WTC11 (cell line): ENCODE results near the gene CAMK2D. TPM values are rescaled to one million over a fixed set of nuclear protein-coding genes. Genes with fewer than 3 reads are reported as not detected.

ENCODE experiments used
- ATAC-seq: fragments of 200-7000 bp; cut with Tn5 transposase; 2 replicates; pipeline ENCODE4 v1.10.0; 2021; ENCODE audit warnings: mild to moderate bottlenecking, moderate library complexity
- CTCF ChIA-PET: fragments of 300-600 bp; sonication (Branson Sonifier 250); formaldehyde crosslinking; loops from one replicate; lab custom pipeline; 2021; ENCODE audit warnings: antibody characterized with exemption; lab: Charles Lee
- POLR2A ChIA-PET: fragments of 350-600 bp; sonication (Branson Sonifier 250); formaldehyde crosslinking; loops from one replicate; lab custom pipeline; 2021; ENCODE audit warnings: antibody characterized with exemption; lab: Charles Lee
- DNase-seq: peaks from one replicate; pipeline ENCODE4 v3.0.0; 2021; ENCODE audit warnings: low spot score
- H3K27ac Mint-ChIP-seq: 2 replicates; pipeline ENCODE4 v1.8.0; 2021; ENCODE audit warnings: mixed read lengths
- H3K27me3 Mint-ChIP-seq: 2 replicates; pipeline ENCODE4 v1.8.0; 2021; ENCODE audit warnings: low read depth, mild to moderate bottlenecking, moderate library complexity, mixed read lengths
- H3K36me3 Mint-ChIP-seq: 2 replicates; pipeline ENCODE4 v1.8.0; 2021; ENCODE audit warnings: mixed read lengths
- H3K4me1 Mint-ChIP-seq: 2 replicates; pipeline ENCODE4 v1.8.0; 2022; ENCODE audit warnings: mixed read lengths
- H3K4me3 Mint-ChIP-seq: 2 replicates; pipeline ENCODE4 v1.8.0; 2021; ENCODE audit warnings: mild to moderate bottlenecking, moderate library complexity, mixed read lengths
- H3K9me3 Mint-ChIP-seq: 2 replicates; pipeline ENCODE4 v1.8.0; 2021; ENCODE audit warnings: mixed read lengths
- AFF4 ChIP-seq: sonication (generic); formaldehyde crosslinking; IDR thresholded peaks from 2 replicates; pipeline ENCODE4 v1.8.1; 2023; ENCODE audit warnings: mild to moderate bottlenecking, missing genetic modification reagents, borderline replicate concordance
- CDX4 ChIP-seq: fragments of 250-450 bp; sonication (Bioruptor Pico); IDR thresholded peaks from 2 replicates; pipeline ENCODE4 v1.9.0; 2021; ENCODE audit warnings: moderate library complexity, mild to moderate bottlenecking, inconsistent platforms, borderline replicate concordance
- ESRRA ChIP-seq: sonication (generic); formaldehyde crosslinking; IDR thresholded peaks from 2 replicates; pipeline ENCODE4 v1.8.1; 2022; ENCODE audit warnings: mild to moderate bottlenecking, missing genetic modification reagents, borderline replicate concordance
- FOXJ3 ChIP-seq: sonication (generic); formaldehyde crosslinking; IDR thresholded peaks from 2 replicates; pipeline ENCODE4 v1.9.0; 2021; ENCODE audit warnings: missing genetic modification reagents, mild to moderate bottlenecking, borderline replicate concordance
- FOXK1 ChIP-seq: sonication (generic); formaldehyde crosslinking; IDR thresholded peaks from 2 replicates; pipeline ENCODE4 v1.8.0; 2022; ENCODE audit warnings: mild to moderate bottlenecking, moderate library complexity, missing genetic modification reagents
- GABPB1 ChIP-seq: sonication (generic); formaldehyde crosslinking; IDR thresholded peaks from 2 replicates; pipeline ENCODE4 v1.8.1; 2023; ENCODE audit warnings: mild to moderate bottlenecking, missing genetic modification reagents
- GTF2I ChIP-seq: fragments of 250-450 bp; sonication (Bioruptor Pico); conservative IDR thresholded peaks from 2 replicates; pipeline ENCODE4 v1.4.0; 2021; ENCODE audit warnings: mild to moderate bottlenecking
- HMGA2 ChIP-seq: fragments of 250-450 bp; sonication (Bioruptor Pico); IDR thresholded peaks from 2 replicates; pipeline ENCODE4 v1.4.0; 2021; ENCODE audit warnings: mild to moderate bottlenecking, moderate library complexity
- NFATC4 ChIP-seq: fragments of 250-450 bp; sonication (Bioruptor Pico); IDR thresholded peaks from 2 replicates; pipeline ENCODE4 v1.9.0; 2021; ENCODE audit warnings: mild to moderate bottlenecking
- NFE2L1 ChIP-seq: sonication (generic); formaldehyde crosslinking; IDR thresholded peaks from 2 replicates; pipeline ENCODE4 v1.8.1; 2023; ENCODE audit warnings: missing genetic modification reagents
- NR3C1 ChIP-seq: sonication (generic); formaldehyde crosslinking; conservative IDR thresholded peaks from 2 replicates; pipeline ENCODE4 v1.8.1; 2023; ENCODE audit warnings: low read depth, mild to moderate bottlenecking, missing genetic modification reagents
- SMAD4 ChIP-seq: sonication (generic); formaldehyde crosslinking; IDR thresholded peaks from 2 replicates; pipeline ENCODE4 v1.8.0; 2022; ENCODE audit warnings: mild to moderate bottlenecking, missing genetic modification reagents
- ZBTB21 ChIP-seq: sonication (generic); formaldehyde crosslinking; IDR thresholded peaks from 2 replicates; pipeline ENCODE4 v1.8.1; 2023; ENCODE audit warnings: mild to moderate bottlenecking, missing genetic modification reagents, borderline replicate concordance
- ZNF263 ChIP-seq: sonication (generic); formaldehyde crosslinking; IDR thresholded peaks from 2 replicates; pipeline ENCODE4 v1.8.1; 2022; ENCODE audit warnings: low read depth, mild to moderate bottlenecking, moderate library complexity, missing genetic modification reagents
- ZNF416 ChIP-seq: fragments of 250-450 bp; sonication (Bioruptor Pico); IDR thresholded peaks from 2 replicates; pipeline ENCODE4 v1.9.0; 2021; ENCODE audit warnings: mild to moderate bottlenecking, inconsistent platforms
- ZNF423 ChIP-seq: fragments of 250-450 bp; sonication (Bioruptor Pico); IDR thresholded peaks from 2 replicates; pipeline ENCODE4 v2.1.2; 2022; ENCODE audit warnings: mild to moderate bottlenecking, moderate library complexity
- total RNA-seq: library from RNA; stranded (reverse); gene quantifications from 3 replicates; pipeline ENCODE4 v1.2.3, GENCODE V29; 2021
- TF ChIP-seq, protein P1 (sequence below): sonication (generic); formaldehyde crosslinking; IDR thresholded peaks from 2 replicates; pipeline ENCODE4 v1.8.1; 2023; ENCODE audit warnings: mild to moderate bottlenecking, missing genetic modification reagents
- TF ChIP-seq, protein P2 (sequence below): fragments of 250-450 bp; sonication (Bioruptor Pico); IDR thresholded peaks from 2 replicates; pipeline ENCODE4 v2.1.2; 2022; ENCODE audit warnings: mild to moderate bottlenecking, moderate library complexity

CAMK2D gene
- total RNA-seq, 1 experiment from 2014 or later: 16.5 TPM

- Mint-ChIP-seq H3K36me3 (no peaks in the 10 kb centered on the region), H3K27me3 (no peaks in the 10 kb centered on the region), H3K27ac (peak overlapping the region; percentile 85), H3K9me3 (no peaks in the 10 kb centered on the region), H3K4me1 (peaks cover 48% of the 10 kb centered on the region), H3K4me3 (no peak overlapping the region)
- ATAC-seq: no peak
- TF ChIP-seq HMGA2 (CRISPR knock-in tag) (no peak), CDX4 (CRISPR knock-in tag) (no peak), AFF4 (CRISPR knock-in tag) (no peak)
- POLR2A ChIA-PET: interaction anchor here (0.7 kb wide), 2 partner anchors 106 to 122 kb away, joined by 3 to 6 read pairs; no protein-coding TSS in a partner anchor
- no peak for DNase-seq
- CTCF ChIA-PET: interaction anchor here (0.7 to 1.6 kb wide), 4 partner anchors 28 to 250 kb away, joined by 3 to 5 read pairs (median 4); no protein-coding TSS in a partner anchor
Measured at GRCh38 chr4:113645288-113645687, 116.2 kb downstream of the CAMK2D start.

DNA sequence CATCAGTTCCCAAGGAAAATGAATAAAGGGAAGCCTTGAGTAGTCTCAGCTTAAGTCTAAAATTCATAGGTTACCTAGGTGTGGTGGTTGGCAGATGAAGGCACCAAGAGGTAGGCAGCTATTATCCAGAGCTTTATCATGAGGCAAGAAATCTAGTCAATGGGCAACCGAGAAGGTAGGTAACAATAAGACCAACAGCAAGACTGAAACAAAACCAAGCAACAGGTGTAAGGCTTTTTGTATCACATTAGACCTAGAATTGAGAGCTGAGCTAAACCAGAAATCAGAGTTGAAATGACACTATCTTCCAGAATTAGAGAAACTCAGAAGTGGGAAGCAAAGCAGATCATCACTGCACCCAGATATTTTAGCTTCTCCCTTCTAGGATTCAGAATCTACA, 117.1 kb downstream of the CAMK2D start:
- no peaks in the 10 kb centered on the region for H3K36me3 Mint-ChIP-seq
- no peak overlapping the region for H3K4me3 Mint-ChIP-seq
- no peak for DNase-seq
- POLR2A ChIA-PET: no interaction called here
- H3K27ac Mint-ChIP-seq: 0 out of 2 replicates have a peak overlapping the region, but pooled peaks have one; percentile 13
- TF ChIP-seq ZBTB21: no peak
- TF ChIP-seq FOXK1 (CRISPR knock-in tag): no peak
- no peak for TF ChIP-seq ESRRA (CRISPR knock-in tag)
- no peak for TF ChIP-seq FOXJ3 (CRISPR knock-in tag)
- H3K9me3 Mint-ChIP-seq: no peaks in the 10 kb centered on the region
- CTCF ChIA-PET: interaction anchor here (1.0 to 1.4 kb wide), 2 partner anchors 40 to 97 kb away, joined by 3 to 5 read pairs; no protein-coding TSS in a partner anchor
- peaks cover 57% of the 10 kb centered on the region for H3K4me1 Mint-ChIP-seq
- H3K27me3 Mint-ChIP-seq: no peaks in the 10 kb centered on the region
- no peak for ATAC-seq

GRCh38 chr4:113643505-113643904, 118.0 kb downstream of the CAMK2D start:
- POLR2A ChIA-PET: no interaction called here
- TF ChIP-seq GTF2I (CRISPR knock-in tag) (no peak), CDX4 (CRISPR knock-in tag) (no peak), ZNF263 (CRISPR knock-in tag) (no peak), GABPB1 (CRISPR knock-in tag) (no peak)
- TF ChIP-seq, protein P1, sequence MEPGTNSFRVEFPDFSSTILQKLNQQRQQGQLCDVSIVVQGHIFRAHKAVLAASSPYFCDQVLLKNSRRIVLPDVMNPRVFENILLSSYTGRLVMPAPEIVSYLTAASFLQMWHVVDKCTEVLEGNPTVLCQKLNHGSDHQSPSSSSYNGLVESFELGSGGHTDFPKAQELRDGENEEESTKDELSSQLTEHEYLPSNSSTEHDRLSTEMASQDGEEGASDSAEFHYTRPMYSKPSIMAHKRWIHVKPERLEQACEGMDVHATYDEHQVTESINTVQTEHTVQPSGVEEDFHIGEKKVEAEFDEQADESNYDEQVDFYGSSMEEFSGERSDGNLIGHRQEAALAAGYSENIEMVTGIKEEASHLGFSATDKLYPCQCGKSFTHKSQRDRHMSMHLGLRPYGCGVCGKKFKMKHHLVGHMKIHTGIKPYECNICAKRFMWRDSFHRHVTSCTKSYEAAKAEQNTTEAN (CRISPR knock-in tag): no peak
- TF ChIP-seq, all 79 proteins: peak for 0
- H3K4me1 Mint-ChIP-seq: peaks cover 62% of the 10 kb centered on the region
- CTCF ChIA-PET: no interaction called here
- H3K4me3 Mint-ChIP-seq: no peak overlapping the region
- H3K9me3 Mint-ChIP-seq: no peaks in the 10 kb centered on the region
- no peak overlapping the region for H3K27ac Mint-ChIP-seq
- H3K36me3 Mint-ChIP-seq: no peaks in the 10 kb centered on the region
- DNase-seq: no peak
- no peaks in the 10 kb centered on the region for H3K27me3 Mint-ChIP-seq
- ATAC-seq: no peak

GRCh38 chr4:113641025-113641431, 120.5 kb downstream of the CAMK2D start:
- H3K4me3 Mint-ChIP-seq: no peak overlapping the region
- DNase-seq (no peak), ATAC-seq (no peak)
- H3K9me3 Mint-ChIP-seq: no peaks in the 10 kb centered on the region
- no peaks in the 10 kb centered on the region for H3K36me3 Mint-ChIP-seq
- H3K27me3 Mint-ChIP-seq: no peaks in the 10 kb centered on the region
- ChIA-PET POLR2A (no interaction called here), CTCF (interaction anchor here (0.9 kb wide), 1 partner anchor 93 kb away, joined by 3 read pairs; no protein-coding TSS in a partner anchor)
- peaks cover 58% of the 10 kb centered on the region for H3K4me1 Mint-ChIP-seq
- TF ChIP-seq ZNF423 (CRISPR knock-in tag) (no peak), NFE2L1 (CRISPR knock-in tag) (no peak), ZNF416 (CRISPR knock-in tag) (no peak), NR3C1 (CRISPR knock-in tag) (no peak), SMAD4 (CRISPR knock-in tag) (no peak), NFATC4 (no peak)
- TF ChIP-seq, protein P2, sequence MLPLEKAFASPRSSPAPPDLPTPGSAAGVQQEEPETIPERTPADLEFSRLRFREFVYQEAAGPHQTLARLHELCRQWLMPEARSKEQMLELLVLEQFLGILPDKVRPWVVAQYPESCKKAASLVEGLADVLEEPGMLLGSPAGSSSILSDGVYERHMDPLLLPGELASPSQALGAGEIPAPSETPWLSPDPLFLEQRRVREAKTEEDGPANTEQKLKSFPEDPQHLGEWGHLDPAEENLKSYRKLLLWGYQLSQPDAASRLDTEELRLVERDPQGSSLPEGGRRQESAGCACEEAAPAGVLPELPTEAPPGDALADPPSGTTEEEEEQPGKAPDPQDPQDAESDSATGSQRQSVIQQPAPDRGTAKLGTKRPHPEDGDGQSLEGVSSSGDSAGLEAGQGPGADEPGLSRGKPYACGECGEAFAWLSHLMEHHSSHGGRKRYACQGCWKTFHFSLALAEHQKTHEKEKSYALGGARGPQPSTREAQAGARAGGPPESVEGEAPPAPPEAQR (CRISPR knock-in tag): no peak
- H3K27ac Mint-ChIP-seq: no peak overlapping the region
